ENCODE measurements around the gene STATH. TPM values are rescaled to one million over a fixed set of nuclear protein-coding genes. Genes with fewer than 3 reads are reported as not detected.

STATH gene, protein sequence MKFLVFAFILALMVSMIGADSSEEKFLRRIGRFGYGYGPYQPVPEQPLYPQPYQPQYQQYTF
- total RNA-seq = not detected in 2 replicates

DNA sequence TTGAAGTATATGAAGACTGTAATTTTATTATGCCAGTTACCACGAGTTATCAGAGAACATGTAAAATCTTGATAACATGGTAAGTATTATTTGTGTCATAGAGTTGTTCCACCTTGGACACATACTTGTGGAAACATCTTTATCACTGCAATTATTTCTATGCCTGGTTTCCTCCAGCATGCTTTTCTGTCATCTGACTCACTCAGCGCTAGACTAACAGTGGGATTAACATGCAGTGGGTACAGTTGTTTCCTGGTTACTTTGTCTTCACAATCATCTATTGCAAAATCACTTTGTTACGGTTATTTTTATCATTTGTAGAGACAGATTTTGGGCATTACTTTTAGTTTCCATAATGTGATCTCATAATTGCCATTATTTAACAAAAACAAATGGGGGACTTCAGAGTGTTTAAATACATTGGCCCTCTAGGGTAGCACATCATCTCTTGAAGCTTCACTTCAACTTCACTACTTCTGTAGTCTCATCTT lies at the start of gene STATH:
Gene STATH, plus strand, starts transcription at position 441 of the 491 bp plus-strand sequence. CDS start 2,472 bp downstream, outside the sequence.

GRCh38 chr4:69965628-69966027 lies 30.1 kb upstream of the STATH start, which contains the start of gene CSN2:
Gene CSN2 (minus strand): TSS chr4:69965728. CDS start chr4:69960995, 4,733 bp downstream.

GRCh38 chr4:70028159-70028558 lies 32.4 kb downstream of the STATH start, which contains the start of gene HTN3:
Gene HTN3 (plus strand): TSS chr4:70028459. CDS start chr4:70030741, 2,282 bp downstream.

DNA sequence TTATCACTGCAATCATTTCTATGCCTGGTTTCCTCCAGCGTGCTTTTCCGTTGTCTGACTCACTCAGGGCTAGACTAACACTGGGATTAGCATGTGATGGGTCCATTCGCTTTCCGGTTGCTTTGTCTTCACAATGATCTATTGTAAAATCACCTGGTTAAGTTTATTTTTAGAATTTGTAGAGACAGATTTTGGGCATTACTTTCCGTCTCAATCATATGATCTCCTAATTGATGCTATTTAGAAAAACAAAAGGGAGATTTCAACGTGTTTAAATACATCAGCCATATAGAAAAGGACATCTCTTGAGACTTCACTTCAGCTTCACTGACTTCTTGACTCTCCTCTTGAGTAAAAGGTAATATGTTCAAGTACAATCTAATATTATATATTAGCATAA lies 54.4 kb downstream of the STATH start, which contains the start of gene HTN1:
Gene HTN1, plus strand, starts transcription at position 301 of the 400 bp plus-strand sequence. CDS start 2,639 bp downstream, outside the sequence.

Other genes with a start within 250 kb of the STATH start
- gene SULT1B1, start 235.3 kb upstream of the STATH start, total RNA-seq = 57.5 and 59.4 TPM in 2 replicates
- 28.9 and 555 TPM in 2 replicates for gene SULT1E1, start 135.8 kb upstream of the STATH start, total RNA-seq
- 0.30 and 0.32 TPM in 2 replicates for gene CSN1S1, start 64.9 kb upstream of the STATH start, total RNA-seq
- gene CSN2, start 30.2 kb upstream of the STATH start, total RNA-seq = not detected in 2 replicates
- gene HTN3, start 32.5 kb downstream of the STATH start, total RNA-seq = not detected in 2 replicates
- not detected in 2 replicates for gene HTN1, start 54.5 kb downstream of the STATH start, total RNA-seq
- not detected in 2 replicates for gene PRR27, start 158.3 kb downstream of the STATH start, total RNA-seq
- not detected in 2 replicates for gene ODAM, start 199.8 kb downstream of the STATH start, total RNA-seq
- not detected in 2 replicates for gene FDCSP, start 230.2 kb downstream of the STATH start, total RNA-seq
- gene CSN3, start 246.6 kb downstream of the STATH start, total RNA-seq = not detected in 2 replicates